ENCODE data around the gene ZBTB2. TPM values are rescaled to one million over a fixed set of nuclear protein-coding genes. Genes with fewer than 3 reads are reported as not detected.

Gene ZBTB2
- total and polyA plus RNA-seq, 2 of the 4 experiments (the other 2 are of a cell fraction), result 11.8 to 17.7 TPM

DNA sequence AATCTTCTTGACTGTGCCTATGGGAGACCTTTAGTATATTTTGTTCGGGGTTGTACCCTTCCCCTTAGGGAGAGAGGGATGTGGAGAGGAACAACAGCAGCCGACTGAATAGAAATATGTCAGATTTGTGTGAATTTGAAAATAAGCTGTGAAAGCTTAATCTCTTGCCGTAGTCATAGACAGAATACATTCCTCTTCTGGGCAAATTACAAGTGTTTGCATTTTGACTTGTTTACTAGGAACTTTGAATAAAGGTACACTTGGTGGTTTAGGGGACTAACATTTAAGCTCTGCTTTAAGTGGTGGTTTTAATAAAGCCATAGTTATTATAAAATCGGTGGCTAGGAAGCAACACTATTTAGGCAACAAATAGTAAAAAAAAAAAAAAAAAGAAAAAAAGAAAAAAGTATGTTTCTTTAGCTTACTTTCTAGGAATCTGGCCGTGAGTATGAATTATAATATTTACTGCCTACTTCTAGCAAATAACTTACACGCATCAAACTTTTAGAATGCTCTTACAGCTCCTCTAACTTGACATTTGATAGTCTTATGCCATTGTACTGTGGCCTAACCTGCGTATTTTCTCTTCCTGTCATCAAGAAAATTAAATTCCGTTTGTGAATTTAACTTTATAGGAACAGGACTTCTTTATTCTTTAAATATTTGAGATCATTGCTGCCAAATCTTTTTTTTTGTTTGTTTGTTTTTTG lies 65.1 kb downstream of the ZBTB2 start:
- DNase-seq (no peak), ATAC-seq (ENCODE audit: low read depth) (no peak)
- WGBS, 2 experiments (ENCODE audit: extremely low coverage in 2 of 2, insufficient read length in 1 of 2), result 0% methylated on average over 1 of the region's 8 CpGs; no CpG with 5 or more reads in 1 of the 2 experiments
- 0 out of 2 replicates have a peak overlapping the region, but pooled peaks have one; percentile 50 for H3K18ac ChIP-seq (ENCODE audit: low read depth, low read length)
- H2AK9ac ChIP-seq (replicated peaks; ENCODE audit: low read depth, low read length, poor library complexity), result peak overlapping the region; percentile 74
- in situ Hi-C loops (cut with MboI; ENCODE audit: low sequenced_read_pairs) (loop anchor here (10.0 to 25.0 kb wide), 2 partner anchors 501 to 914 kb away; no protein-coding TSS in a partner anchor), intact Hi-C loops (cut with micrococcal nuclease) (no loop called here), dilution Hi-C loops (cut with HindIII; ENCODE audit: low sequenced_read_pairs, unreplicated experiment) (no loop called here)
- H3K4me3 ChIP-seq (ENCODE audit: insufficient read depth, low read depth, low read length), result peak overlapping the region; percentile 93
- H3K4ac ChIP-seq (ENCODE audit: low read depth, low read length), result peak overlapping the region; percentile 69
- BruUV-seq (replicated peaks), result no TSS peak
- no peaks in the 10 kb centered on the region for H3K27me3 ChIP-seq (ENCODE audit: control insufficient read depth, insufficient read depth, low read length)
- H4K20me1 ChIP-seq (ENCODE audit: insufficient read depth, low read length), result no peaks in the 10 kb centered on the region
- H2BK20ac ChIP-seq (ENCODE audit: low read depth, low read length), result no peak overlapping the region; the same call in 1 of the 2 replicates
- H3K9me1 ChIP-seq (ENCODE audit: insufficient read depth, low read length), result peaks cover 6% of the 10 kb centered on the region; the same call in 1 of the 2 replicates
- peaks cover 9% of the 10 kb centered on the region; the same call in 1 of the 2 replicates for H3K4me1 ChIP-seq (ENCODE audit: control insufficient read depth, insufficient read depth, low read length)
- H4K8ac ChIP-seq (ENCODE audit: low read depth in 2 of 2, low read length in 2 of 2), result peak overlapping the region; percentile 23 to 52; a peak in 1 of 4 replicates
- peak overlapping the region; percentile 79; the same call in 1 of the 2 replicates for H3K14ac ChIP-seq (replicated peaks; ENCODE audit: low read depth, low read length)
- H2AK5ac ChIP-seq (ENCODE audit: low read depth, low read length), result no peak overlapping the region
- peak overlapping the region; percentile 49 for H3K27ac ChIP-seq (ENCODE audit: insufficient read depth, low read length)
- TF ChIP-seq POLR2A (IDR thresholded peaks at IDR 0.05; ENCODE audit: low read depth, low read length) (no peak), RCOR1 (IDR thresholded peaks at IDR 0.05; ENCODE audit: insufficient replicate concordance, low read length) (no peak), MXI1 (IDR thresholded peaks at IDR 0.05; ENCODE audit: borderline replicate concordance, low read depth, low read length) (no peak), CHD1 (IDR thresholded peaks at IDR 0.05; ENCODE audit: low read depth, low read length) (no peak), CEBPB (IDR thresholded peaks at IDR 0.05; ENCODE audit: low read depth, low read length) (no peak), RAD21 (IDR thresholded peaks at IDR 0.05; ENCODE audit: low read length) (no peak), MAFK (IDR thresholded peaks at IDR 0.05; ENCODE audit: low read depth, low read length) (no peak), BHLHE40 (IDR thresholded peaks at IDR 0.05; ENCODE audit: low read depth, low read length) (no peak), FOS (IDR thresholded peaks at IDR 0.05; ENCODE audit: low read depth, low read length) (no peak), RFX5 (IDR thresholded peaks at IDR 0.05; ENCODE audit: low read depth, low read length) (no peak), NFE2L2 (IDR thresholded peaks at IDR 0.05; ENCODE audit: low read depth, low read length) (no peak)
- TF ChIP-seq, protein P1, sequence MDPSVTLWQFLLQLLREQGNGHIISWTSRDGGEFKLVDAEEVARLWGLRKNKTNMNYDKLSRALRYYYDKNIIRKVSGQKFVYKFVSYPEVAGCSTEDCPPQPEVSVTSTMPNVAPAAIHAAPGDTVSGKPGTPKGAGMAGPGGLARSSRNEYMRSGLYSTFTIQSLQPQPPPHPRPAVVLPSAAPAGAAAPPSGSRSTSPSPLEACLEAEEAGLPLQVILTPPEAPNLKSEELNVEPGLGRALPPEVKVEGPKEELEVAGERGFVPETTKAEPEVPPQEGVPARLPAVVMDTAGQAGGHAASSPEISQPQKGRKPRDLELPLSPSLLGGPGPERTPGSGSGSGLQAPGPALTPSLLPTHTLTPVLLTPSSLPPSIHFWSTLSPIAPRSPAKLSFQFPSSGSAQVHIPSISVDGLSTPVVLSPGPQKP (IDR thresholded peaks at IDR 0.05; ENCODE audit: borderline replicate concordance, low read depth, low read length), result no peak
- TF ChIP-seq, protein P2, sequence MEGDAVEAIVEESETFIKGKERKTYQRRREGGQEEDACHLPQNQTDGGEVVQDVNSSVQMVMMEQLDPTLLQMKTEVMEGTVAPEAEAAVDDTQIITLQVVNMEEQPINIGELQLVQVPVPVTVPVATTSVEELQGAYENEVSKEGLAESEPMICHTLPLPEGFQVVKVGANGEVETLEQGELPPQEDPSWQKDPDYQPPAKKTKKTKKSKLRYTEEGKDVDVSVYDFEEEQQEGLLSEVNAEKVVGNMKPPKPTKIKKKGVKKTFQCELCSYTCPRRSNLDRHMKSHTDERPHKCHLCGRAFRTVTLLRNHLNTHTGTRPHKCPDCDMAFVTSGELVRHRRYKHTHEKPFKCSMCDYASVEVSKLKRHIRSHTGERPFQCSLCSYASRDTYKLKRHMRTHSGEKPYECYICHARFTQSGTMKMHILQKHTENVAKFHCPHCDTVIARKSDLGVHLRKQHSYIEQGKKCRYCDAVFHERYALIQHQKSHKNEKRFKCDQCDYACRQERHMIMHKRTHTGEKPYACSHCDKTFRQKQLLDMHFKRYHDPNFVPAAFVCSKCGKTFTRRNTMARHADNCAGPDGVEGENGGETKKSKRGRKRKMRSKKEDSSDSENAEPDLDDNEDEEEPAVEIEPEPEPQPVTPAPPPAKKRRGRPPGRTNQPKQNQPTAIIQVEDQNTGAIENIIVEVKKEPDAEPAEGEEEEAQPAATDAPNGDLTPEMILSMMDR (conservative IDR thresholded peaks at IDR 0.05; ENCODE audit: low read depth, low read length), result no peak
- peaks cover 3 to 22% of the 10 kb centered on the region in 2 experiments; a peak in 3 of 4 replicates for H3K79me1 ChIP-seq (ENCODE audit: low read depth in 1 of 2, low read length in 2 of 2)
- peak overlapping the region; percentile 56 for H2BK120ac ChIP-seq (ENCODE audit: low read depth, low read length)
- no peak overlapping the region for H2BK5ac ChIP-seq (ENCODE audit: low read depth, low read length, poor library complexity, severe bottlenecking)
- no peak overlapping the region for H2BK15ac ChIP-seq (ENCODE audit: low read depth, low read length)
- no peaks in the 10 kb centered on the region for H3K36me3 ChIP-seq (ENCODE audit: control insufficient read depth, insufficient read depth, low read length)
- H2AFZ ChIP-seq (replicated peaks; ENCODE audit: low read length, poor library complexity), result peak overlapping the region; percentile 92
- ChIA-PET CTCF (interaction anchor here (0.6 to 4.4 kb wide), 5 partner anchors 50 to 910 kb away, joined by 3 to 56 read pairs (median 5); no protein-coding TSS in a partner anchor), POLR2A (ENCODE audit: unreplicated experiment) (no interaction called here)
- H3K56ac ChIP-seq (ENCODE audit: extremely low read depth, insufficient read depth, low read length), result peak overlapping the region; percentile 50; the same call in 1 of the 2 replicates
- no peaks in the 10 kb centered on the region for H3K9me3 ChIP-seq (ENCODE audit: control insufficient read depth, insufficient read depth, low read length)
- peak overlapping the region; percentile 67 for H3K9ac ChIP-seq (ENCODE audit: low read depth, low read length)
- peak overlapping the region; percentile 75; the same call in 1 of the 2 replicates for H4K5ac ChIP-seq (ENCODE audit: low read depth, low read length)
- peak overlapping the region; percentile 58; the same call in 1 of the 2 replicates for H3K23ac ChIP-seq (ENCODE audit: low read depth, low read length)
- no peak overlapping the region for H4K91ac ChIP-seq (ENCODE audit: insufficient read depth, low read depth, low read length)
- H3K4me2 ChIP-seq (ENCODE audit: low read depth, low read length), result peak overlapping the region; percentile 91

All from IMR-90 (cell line).